ENCODE measurements around the gene CLIP4. TPM values are rescaled to one million over a fixed set of nuclear protein-coding genes. Genes with fewer than 3 reads are reported as not detected.

The CLIP4 gene
- total and polyA plus RNA-seq, 2 experiments from 2014 or later: 4.2 to 7.0 TPM

GRCh38 chr2:29096969-29097368 is 18.2 kb upstream of the CLIP4 start:
- Histone ChIP-seq H3K9me3 (ENCODE audit: low read depth) (no peaks in the 10 kb centered on the region), H3K4me1 (ENCODE audit: low read depth) (no peaks in the 10 kb centered on the region), H3K4me3 (no peak overlapping the region), H3K27ac (no peak overlapping the region), H3K27me3 (no peaks in the 10 kb centered on the region), H3K36me3 (no peaks in the 10 kb centered on the region)
- TF ChIP-seq CTCF (IDR thresholded peaks at IDR 0.05; ENCODE audit: low read depth, low read length): no peak
- DNase-seq (ENCODE audit: low read depth in 1 of 2, low spot score in 1 of 2): no peak

GRCh38 chr2:29097569-29097968 is 17.6 kb upstream of the CLIP4 start:
- H3K4me3 ChIP-seq: no peak overlapping the region
- DNase-seq (ENCODE audit: low read depth in 1 of 2, low spot score in 1 of 2): no peak
- no peaks in the 10 kb centered on the region for H3K27me3 ChIP-seq
- no peaks in the 10 kb centered on the region for H3K4me1 ChIP-seq (ENCODE audit: low read depth)
- H3K36me3 ChIP-seq: no peaks in the 10 kb centered on the region
- no peaks in the 10 kb centered on the region for H3K9me3 ChIP-seq (ENCODE audit: low read depth)
- H3K27ac ChIP-seq: no peak overlapping the region
- no peak for TF ChIP-seq CTCF (IDR thresholded peaks at IDR 0.05; ENCODE audit: low read depth, low read length)

GRCh38 chr2:29100564-29100963 is 14.7 kb upstream of the CLIP4 start:
- Histone ChIP-seq H3K27ac (no peak overlapping the region), H3K36me3 (no peaks in the 10 kb centered on the region), H3K27me3 (no peaks in the 10 kb centered on the region), H3K4me1 (ENCODE audit: low read depth) (no peaks in the 10 kb centered on the region), H3K9me3 (ENCODE audit: low read depth) (no peaks in the 10 kb centered on the region), H3K4me3 (no peak overlapping the region)
- DNase-seq (ENCODE audit: low read depth in 1 of 2, low spot score in 1 of 2): no peak
- no peak for TF ChIP-seq CTCF (IDR thresholded peaks at IDR 0.05; ENCODE audit: low read depth, low read length)

- H3K27ac ChIP-seq: no peak overlapping the region
- no peak for DNase-seq (ENCODE audit: low read depth in 1 of 2, low spot score in 1 of 2)
- no peaks in the 10 kb centered on the region for H3K9me3 ChIP-seq (ENCODE audit: low read depth)
- H3K4me3 ChIP-seq: no peak overlapping the region
- H3K36me3 ChIP-seq: no peaks in the 10 kb centered on the region
- no peaks in the 10 kb centered on the region for H3K27me3 ChIP-seq
- TF ChIP-seq CTCF (IDR thresholded peaks at IDR 0.05; ENCODE audit: low read depth, low read length): no peak
- no peaks in the 10 kb centered on the region for H3K4me1 ChIP-seq (ENCODE audit: low read depth)
These were observed 10.5 kb upstream of the CLIP4 start for GRCh38 chr2:29104688-29105087.

- no peak for DNase-seq (ENCODE audit: low read depth in 1 of 2, low spot score in 1 of 2)
- Histone ChIP-seq H3K4me1 (ENCODE audit: low read depth) (no peaks in the 10 kb centered on the region), H3K36me3 (no peaks in the 10 kb centered on the region), H3K27me3 (no peaks in the 10 kb centered on the region), H3K27ac (no peak overlapping the region), H3K4me3 (no peak overlapping the region), H3K9me3 (ENCODE audit: low read depth) (no peaks in the 10 kb centered on the region)
- TF ChIP-seq CTCF (IDR thresholded peaks at IDR 0.05; ENCODE audit: low read depth, low read length): no peak
These were observed 9.8 kb upstream of the CLIP4 start for GRCh38 chr2:29105375-29105774.

GRCh38 chr2:29106256-29106655 is 9.0 kb upstream of the CLIP4 start:
- TF ChIP-seq CTCF (IDR thresholded peaks at IDR 0.05; ENCODE audit: low read depth, low read length): no peak
- H3K36me3 ChIP-seq: no peaks in the 10 kb centered on the region
- no peaks in the 10 kb centered on the region for H3K27me3 ChIP-seq
- H3K4me1 ChIP-seq (ENCODE audit: low read depth): no peaks in the 10 kb centered on the region
- H3K9me3 ChIP-seq (ENCODE audit: low read depth): no peaks in the 10 kb centered on the region
- DNase-seq (ENCODE audit: low read depth in 1 of 2, low spot score in 1 of 2): no peak
- no peak overlapping the region for H3K4me3 ChIP-seq
- H3K27ac ChIP-seq: no peak overlapping the region

Data from cardiac muscle cell (in vitro differentiated cells and primary cell).